Gastroesophageal sphincter (tissue), 4 donors: Measurements from ENCODE around the gene RBM19. TPM values are rescaled to one million over a fixed set of nuclear protein-coding genes. Genes with fewer than 3 reads are reported as not detected.

Experiments
- ATAC-seq: fragments of 150-250 bp; one replicate; pipeline ENCODE4 v1.9.1; 2016; ENCODE audit warnings: mild to moderate bottlenecking, moderate library complexity
- H3K27ac ChIP-seq, 4 donors: fragments of 200-600 bp; sonication (generic) in 3 of 4; 1 replicate in 3 of 4; 2 replicates in 1 of 4; pipeline ENCODE4 v1.5.1; 2016 to 2019
- H3K27me3 ChIP-seq: fragments of 200-600 bp; sonication (generic); one replicate; pipeline ENCODE4 v1.5.1; 2019
- H3K36me3 ChIP-seq, 2 donors: fragments of 200-600 bp; sonication (generic); one replicate each; pipeline ENCODE4 v1.5.1; 2019; ENCODE audit warnings: control low read depth in 1 of 2
- H3K4me1 ChIP-seq, 3 donors: fragments of 200-600 bp; sonication (generic); 1 replicate in 2 of 3; 2 replicates in 1 of 3; pipeline ENCODE4 v1.5.1; 2016 to 2019; ENCODE audit warnings: control low read depth in 2 of 3
- H3K4me3 ChIP-seq, 2 donors: fragments of 200-600 bp; sonication (generic); one replicate each; pipeline ENCODE4 v1.5.1; 2019; ENCODE audit warnings: mild to moderate bottlenecking in 1 of 2, moderate library complexity in 1 of 2
- H3K9me3 ChIP-seq, 3 donors: fragments of 200-600 bp; sonication (generic); one replicate each; pipeline ENCODE4 v1.5.1; 2017 to 2019; ENCODE audit warnings: control low read depth in 2 of 3
- EP300 ChIP-seq: sonication (generic); formaldehyde crosslinking; IDR thresholded peaks from one replicate; pipeline ENCODE4 v1.6.1; 2017; ENCODE audit warnings: antibody characterized with exemption, mild to moderate bottlenecking
- POLR2A ChIP-seq, 2 donors: fragments of 450-650 bp; IDR thresholded peaks; one replicate each; pipeline ENCODE4 v1.6.1; 2017; ENCODE audit warnings: antibody characterized with exemption in 2 of 2, mild to moderate bottlenecking in 2 of 2, moderate library complexity in 1 of 2
- POLR2AphosphoS5 ChIP-seq: sonication (generic); formaldehyde crosslinking; IDR thresholded peaks from one replicate; pipeline ENCODE4 v1.6.1; 2017; ENCODE audit warnings: antibody characterized with exemption
- whole genome bisulfite sequencing, 2 donors: methylation state at CpG; one replicate each; pipeline ENCODE4 v1.1.5; 2018; ENCODE audit warnings: low coverage in 1 of 2; 5-methylcytosine and 5-hydroxymethylcytosine counted together
- total RNA-seq, 4 donors: library from RNA; depleted of rRNA; stranded (reverse); fragments of >200 nt; gene quantifications; one replicate each; pipeline ENCODE4 v1.1.0, GENCODE V29; 2016
- TF ChIP-seq, protein P1 (sequence below), 4 experiments: fragments of 200-600 bp in 2 of 4; fragments of 450-650 bp in 2 of 4; sonication (generic) in 1 of 4; IDR thresholded peaks; one replicate each; pipeline ENCODE4 v1.5.1; 2017 to 2019; ENCODE audit warnings: antibody characterized with exemption in 4 of 4, mild to moderate bottlenecking in 2 of 4, moderate library complexity in 2 of 4

RBM19 gene
- total RNA-seq, 4 donors from 2014 or later: 24.5 to 45.3 (median 33.9) TPM

DNA sequence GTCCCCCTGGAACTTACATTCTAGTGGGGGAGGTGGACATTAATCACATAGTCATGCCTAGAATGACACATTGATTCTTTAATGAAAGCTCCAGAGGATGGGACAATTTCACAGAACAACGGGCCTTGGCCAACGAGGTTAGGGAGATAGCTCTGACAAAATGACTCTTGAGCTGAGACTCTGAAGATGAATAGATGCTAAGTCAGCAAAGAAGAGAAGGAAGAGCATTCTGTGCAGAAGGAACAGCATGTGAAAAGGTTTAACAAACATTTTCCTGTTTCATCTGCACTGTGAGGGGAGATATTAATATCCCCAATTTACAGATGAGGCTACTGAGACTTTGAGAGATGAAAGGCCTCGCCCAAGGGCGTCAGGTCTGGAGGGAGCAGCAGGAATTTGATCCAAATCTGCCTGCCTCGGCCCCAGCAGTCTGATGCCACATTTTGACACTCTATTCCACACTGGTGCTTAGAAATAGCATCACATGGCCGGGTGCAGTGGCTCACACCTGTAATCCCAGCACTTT lies 193.6 kb downstream of the RBM19 start:
- no peak for ATAC-seq
- H3K27ac ChIP-seq: no peak overlapping the region
- H3K4me1 ChIP-seq: no peaks in the 10 kb centered on the region
- TF ChIP-seq EP300 (no peak), POLR2A (IDR thresholded peaks at IDR 0.05) (no peak), POLR2AphosphoS5 (no peak)
- TF ChIP-seq, protein P1, sequence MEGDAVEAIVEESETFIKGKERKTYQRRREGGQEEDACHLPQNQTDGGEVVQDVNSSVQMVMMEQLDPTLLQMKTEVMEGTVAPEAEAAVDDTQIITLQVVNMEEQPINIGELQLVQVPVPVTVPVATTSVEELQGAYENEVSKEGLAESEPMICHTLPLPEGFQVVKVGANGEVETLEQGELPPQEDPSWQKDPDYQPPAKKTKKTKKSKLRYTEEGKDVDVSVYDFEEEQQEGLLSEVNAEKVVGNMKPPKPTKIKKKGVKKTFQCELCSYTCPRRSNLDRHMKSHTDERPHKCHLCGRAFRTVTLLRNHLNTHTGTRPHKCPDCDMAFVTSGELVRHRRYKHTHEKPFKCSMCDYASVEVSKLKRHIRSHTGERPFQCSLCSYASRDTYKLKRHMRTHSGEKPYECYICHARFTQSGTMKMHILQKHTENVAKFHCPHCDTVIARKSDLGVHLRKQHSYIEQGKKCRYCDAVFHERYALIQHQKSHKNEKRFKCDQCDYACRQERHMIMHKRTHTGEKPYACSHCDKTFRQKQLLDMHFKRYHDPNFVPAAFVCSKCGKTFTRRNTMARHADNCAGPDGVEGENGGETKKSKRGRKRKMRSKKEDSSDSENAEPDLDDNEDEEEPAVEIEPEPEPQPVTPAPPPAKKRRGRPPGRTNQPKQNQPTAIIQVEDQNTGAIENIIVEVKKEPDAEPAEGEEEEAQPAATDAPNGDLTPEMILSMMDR (IDR thresholded peaks at IDR 0.05): no peak
- H3K4me3 ChIP-seq: no peak overlapping the region
- 54 to 73% methylated on average over 5 to 6 of the region's 6 CpGs for WGBS, 2 donors
- no peaks in the 10 kb centered on the region for H3K9me3 ChIP-seq
- H3K27me3 ChIP-seq: peaks cover 88% of the 10 kb centered on the region
- no peaks in the 10 kb centered on the region for H3K36me3 ChIP-seq

- no peaks in the 10 kb centered on the region for H3K9me3 ChIP-seq
- peaks cover 87% of the 10 kb centered on the region for H3K27me3 ChIP-seq
- ATAC-seq: no peak
- H3K27ac ChIP-seq: no peak overlapping the region
- no peak overlapping the region for H3K4me3 ChIP-seq
- TF ChIP-seq EP300: no peak
- TF ChIP-seq POLR2AphosphoS5: no peak
- TF ChIP-seq, protein P1 (IDR thresholded peaks at IDR 0.05): no peak
- no peak for TF ChIP-seq POLR2A (IDR thresholded peaks at IDR 0.05)
- no peaks in the 10 kb centered on the region for H3K4me1 ChIP-seq
- no peaks in the 10 kb centered on the region for H3K36me3 ChIP-seq
- 46 to 61% methylated on average over 3 to 4 of the region's 10 CpGs for WGBS, 2 donors
Measured at GRCh38 chr12:113770389-113770865, 195.7 kb downstream of the RBM19 start.

DNA sequence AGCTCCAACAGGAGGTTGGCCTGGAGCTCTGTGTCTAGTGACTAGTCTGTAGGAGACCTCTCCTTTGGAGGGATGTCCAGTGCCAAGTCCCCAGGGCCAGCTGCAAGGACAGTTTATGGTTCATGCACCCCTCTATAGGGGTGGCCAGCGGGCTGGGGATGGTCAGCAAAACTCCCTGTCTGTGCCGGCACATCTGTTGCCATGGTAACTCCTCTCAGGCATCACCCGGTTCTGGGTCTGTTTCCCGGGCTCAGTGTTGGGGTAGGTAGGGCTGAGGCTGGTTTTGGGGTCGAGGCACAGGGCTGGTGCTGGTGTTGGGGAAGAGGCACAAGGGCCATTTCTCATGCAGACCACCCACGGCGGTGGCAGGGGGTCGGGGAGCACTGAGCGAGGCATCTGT lies 196.8 kb downstream of the RBM19 start:
- Histone ChIP-seq H3K4me3 (no peak overlapping the region), H3K36me3 (no peaks in the 10 kb centered on the region), H3K4me1 (no peaks in the 10 kb centered on the region), H3K27ac (no peak overlapping the region), H3K27me3 (peaks cover 87% of the 10 kb centered on the region), H3K9me3 (no peaks in the 10 kb centered on the region)
- ATAC-seq: no peak
- 40% methylated on average over 2 of the region's 9 CpGs; no CpG with 5 or more reads in 1 of the 2 donors for WGBS, 2 donors
- no peak for TF ChIP-seq POLR2AphosphoS5
- no peak for TF ChIP-seq EP300
- TF ChIP-seq, protein P1 (IDR thresholded peaks at IDR 0.05): no peak
- TF ChIP-seq POLR2A (IDR thresholded peaks at IDR 0.05): no peak

DNA sequence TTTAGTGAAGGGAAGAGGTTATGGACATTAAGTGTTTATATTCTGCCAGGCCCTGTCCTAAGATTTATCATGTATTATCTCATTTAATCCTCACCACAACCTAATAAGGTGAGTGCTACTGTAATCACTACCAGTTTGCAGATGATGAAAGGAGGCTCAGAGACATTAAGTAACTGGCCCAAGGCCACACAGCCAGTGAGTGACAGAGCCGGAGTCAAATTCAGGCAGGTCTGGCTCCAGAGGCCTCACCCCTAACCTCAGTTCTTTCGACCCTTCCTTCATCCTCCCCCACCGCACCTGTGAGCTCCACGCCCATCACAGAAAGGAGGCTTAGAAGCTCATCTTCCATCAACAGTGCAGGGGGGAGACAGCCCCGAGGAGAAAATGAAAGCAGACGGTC lies 197.3 kb downstream of the RBM19 start:
- Histone ChIP-seq H3K4me1 (no peaks in the 10 kb centered on the region), H3K27ac (no peak overlapping the region), H3K4me3 (no peak overlapping the region), H3K36me3 (no peaks in the 10 kb centered on the region), H3K9me3 (no peaks in the 10 kb centered on the region), H3K27me3 (peaks cover 89% of the 10 kb centered on the region)
- no peak for ATAC-seq
- TF ChIP-seq POLR2A (IDR thresholded peaks at IDR 0.05) (no peak), EP300 (no peak), POLR2AphosphoS5 (no peak)
- 43 to 80% methylated on average over 1 to 4 of the region's 6 CpGs for WGBS, 2 donors

DNA sequence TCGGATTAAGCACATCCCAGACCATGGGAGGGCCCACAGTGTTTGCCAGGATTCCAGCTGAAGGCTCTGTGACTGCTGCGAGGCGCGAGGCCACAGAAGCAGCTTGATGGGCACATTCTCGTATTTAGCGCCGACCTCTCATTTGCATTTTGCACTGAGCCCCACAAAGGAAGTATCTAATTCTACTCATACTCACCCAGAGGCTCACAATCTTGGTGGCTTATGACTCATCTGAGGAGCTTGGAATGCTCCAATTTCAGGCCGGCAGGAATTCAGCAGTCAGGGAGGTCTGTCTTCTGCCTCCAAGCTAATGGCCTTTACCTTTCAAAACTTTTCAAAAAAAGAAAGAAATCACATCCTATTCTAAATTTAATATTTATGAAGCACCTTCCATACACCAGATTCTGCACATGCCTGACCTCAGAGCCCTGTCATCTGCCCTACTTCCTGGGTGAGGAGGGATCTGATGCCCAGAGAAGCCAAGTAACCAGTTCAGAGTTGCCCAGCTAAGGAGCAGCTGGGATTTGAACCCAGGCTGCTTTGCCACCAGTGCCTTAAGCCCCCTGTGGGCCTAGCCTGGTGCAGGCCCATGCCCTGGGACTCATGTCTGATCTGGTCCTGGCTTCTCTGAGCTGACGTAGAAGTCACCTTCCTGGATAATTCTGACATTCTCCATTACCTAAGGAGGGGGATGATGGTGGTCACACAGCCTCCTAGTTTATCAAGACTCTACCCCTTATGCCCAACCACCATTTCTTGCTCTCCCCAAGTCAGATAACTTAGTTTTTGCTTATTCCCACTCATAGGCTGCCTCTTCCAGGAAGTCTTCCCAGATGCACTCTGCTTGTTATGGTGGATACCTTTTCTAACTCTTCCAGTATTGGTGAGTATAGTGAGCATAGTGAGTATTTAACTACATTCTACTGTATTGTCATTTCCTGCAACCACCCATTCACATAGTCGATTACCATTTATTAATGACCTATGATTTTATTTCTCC lies 198.9 kb downstream of the RBM19 start:
- TF ChIP-seq, protein P1 (IDR thresholded peaks at IDR 0.05): no peak
- TF ChIP-seq EP300 (no peak), POLR2AphosphoS5 (no peak), POLR2A (IDR thresholded peaks at IDR 0.05) (no peak)
- Histone ChIP-seq H3K27me3 (peaks cover 89% of the 10 kb centered on the region), H3K4me3 (no peak overlapping the region), H3K27ac (no peak overlapping the region), H3K4me1 (no peaks in the 10 kb centered on the region), H3K36me3 (no peaks in the 10 kb centered on the region), H3K9me3 (no peaks in the 10 kb centered on the region)
- 61 to 86% methylated on average over 1 to 9 of the region's 10 CpGs for WGBS, 2 donors
- ATAC-seq: no peak
